HCT116 (cell line): ENCODE data around the gene CERK. TPM values are rescaled to one million over a fixed set of nuclear protein-coding genes. Genes with fewer than 3 reads are reported as not detected.

Experiments used
- ATAC-seq: fragments of 200-7000 bp; cut with Tn5 transposase; 2 replicates; pipeline ENCODE4 v1.9.1; 2020; ENCODE audit warnings: mild to moderate bottlenecking, moderate library complexity
- BruUV-seq: library from RNA; stranded (reverse); fragments of 400-500 nt; replicated peaks from 2 replicates; lab custom pipeline; 2021; lab: Mats Ljungman, UMichigan
- CTCF ChIA-PET: fragments of 300-600 bp; sonication (Branson Sonifier 250); formaldehyde crosslinking; loops from one replicate; lab custom pipeline; 2021; ENCODE audit warnings: antibody characterized with exemption; lab: Charles Lee
- POLR2A ChIA-PET: fragments of 300-600, 350-600 bp; sonication (Branson Sonifier 250); formaldehyde crosslinking; loops from one replicate; lab custom pipeline; 2021; ENCODE audit warnings: antibody characterized with exemption; lab: Charles Lee
- RAD21 ChIA-PET, 2 experiments: fragments of 300-600 bp; sonication (Branson Sonifier 250); formaldehyde crosslinking; loops; one replicate each; lab custom pipeline; 2023; ENCODE audit warnings: low total read pairs in 2 of 2; ENCODE audit not compliant: uncharacterized antibody in 2 of 2, unreplicated experiment in 2 of 2, low non-redundant PET in 1 of 2; lab: Charles Lee
- DNase-seq: peaks from one replicate; pipeline ENCODE4 v3.0.0-alpha.2; 2010; ENCODE audit warnings: low read depth, low spot score
- H2AFZ ChIP-seq: fragments of 200-600 bp; shearing (Covaris generic), sonication (generic); 2 replicates; pipeline ENCODE4 v1.6.1; 2017; ENCODE audit warnings: low read depth, mixed run types, mixed read lengths, antibody characterized with exemption, low read length; ENCODE audit not compliant: poor library complexity, severe bottlenecking
- H3K27ac ChIP-seq: 2 replicates; pipeline ENCODE4 v1.5.1; 2012; ENCODE audit warnings: low read depth, low read length
- H3K27me3 ChIP-seq: fragments of 200-600 bp; sonication (generic); 2 replicates; pipeline ENCODE4 v1.6.1; 2016; ENCODE audit warnings: mixed run types, low read length, mixed read lengths; ENCODE audit not compliant: insufficient read depth
- H3K36me3 ChIP-seq, 2 experiments: fragments of 200-500 bp in 1 of 2; fragments of 200-600 bp in 1 of 2; sonication (Bioruptor generic) in 1 of 2; sonication (generic) in 1 of 2; 2 replicates each; pipeline versions ENCODE4 v1.5.1 to v1.6.1; 2014 to 2016; ENCODE audit warnings: low read length in 2 of 2, inconsistent platforms in 1 of 2, mixed read lengths in 1 of 2, mixed run types in 1 of 2; ENCODE audit not compliant: insufficient read depth in 2 of 2, control insufficient read depth in 1 of 2
- H3K4me1 ChIP-seq, 2 experiments: fragments of 200-600 bp in 1 of 2; sonication (generic) in 1 of 2; 2 replicates each; pipeline versions ENCODE4 v1.5.1 to v1.6.1; 2012 to 2017; ENCODE audit warnings: low read length in 2 of 2, inconsistent platforms in 1 of 2, mild to moderate bottlenecking in 1 of 2, mixed read lengths in 1 of 2, mixed run types in 1 of 2, moderate library complexity in 1 of 2; ENCODE audit not compliant: insufficient read depth in 2 of 2, control insufficient read depth in 1 of 2
- H3K4me2 ChIP-seq: fragments of 200-600 bp; sonication (generic); 2 replicates; pipeline ENCODE4 v1.6.1; 2017; ENCODE audit warnings: mixed run types, low read length, mixed read lengths
- H3K4me3 ChIP-seq, 2 experiments: fragments of 200-600 bp in 1 of 2; sonication (generic) in 1 of 2; replicated peaks in 1 of 2; 2 replicates each; pipeline ENCODE4 v1.5.1; 2011 to 2016; ENCODE audit warnings: low read length in 2 of 2, control low read depth in 1 of 2, low read depth in 1 of 2, mild to moderate bottlenecking in 1 of 2, mixed read lengths in 1 of 2, mixed run types in 1 of 2
- H3K79me2 ChIP-seq: fragments of 200-600 bp; sonication (generic); 2 replicates; pipeline ENCODE4 v1.6.1; 2017; ENCODE audit warnings: mild to moderate bottlenecking, mixed run types, low read length, moderate library complexity, mixed read lengths; ENCODE audit not compliant: insufficient read depth
- H3K9ac ChIP-seq: fragments of 200-600 bp; sonication (generic); 2 replicates; pipeline ENCODE4 v1.6.1; 2016; ENCODE audit warnings: low read length, mixed read lengths
- H3K9me2 ChIP-seq: fragments of 200-600 bp; sonication (generic), shearing (Covaris generic); 2 replicates; pipeline ENCODE4 v1.6.1; 2017; ENCODE audit warnings: mixed run types, mild to moderate bottlenecking, moderate library complexity; ENCODE audit not compliant: insufficient read depth
- H3K9me3 ChIP-seq, 2 experiments: fragments of 200-500 bp in 1 of 2; fragments of 200-600 bp in 1 of 2; sonication (Bioruptor generic) in 1 of 2; sonication (generic) in 1 of 2; 2 replicates each; pipeline ENCODE4 v1.6.1; 2014 to 2017; ENCODE audit warnings: low read length in 2 of 2, mixed read lengths in 2 of 2, inconsistent platforms in 1 of 2, low read depth in 1 of 2, mild to moderate bottlenecking in 1 of 2, mixed run types in 1 of 2, moderate library complexity in 1 of 2; ENCODE audit not compliant: control insufficient read depth in 1 of 2, insufficient read depth in 1 of 2
- H4K20me1 ChIP-seq: fragments of 200-600 bp; sonication (generic), shearing (Covaris generic); 2 replicates; pipeline ENCODE4 v1.6.1; 2017; ENCODE audit warnings: mixed run types, mild to moderate bottlenecking, moderate library complexity; ENCODE audit not compliant: insufficient read depth
- CBX3 ChIP-seq: IDR thresholded peaks from 2 replicates; pipeline ENCODE4 v1.6.1; 2012; ENCODE audit warnings: low read depth
- EZH2 ChIP-seq: fragments of 200-600 bp; sonication (generic); IDR thresholded peaks from 2 replicates; pipeline ENCODE4 v1.6.1; 2017; ENCODE audit warnings: antibody characterized with exemption, mixed run types
- JUND ChIP-seq: IDR thresholded peaks from 2 replicates; pipeline ENCODE4 v1.6.1; 2012
- MAX ChIP-seq: IDR thresholded peaks from 2 replicates; pipeline ENCODE4 v1.6.1; 2012
- RAD21 ChIP-seq: IDR thresholded peaks from 2 replicates; pipeline ENCODE4 v1.6.1; 2012; ENCODE audit warnings: low read depth, mild to moderate bottlenecking
- SRF ChIP-seq: IDR thresholded peaks from 2 replicates; pipeline ENCODE4 v1.6.1; 2012; ENCODE audit warnings: low read depth
- YY1 ChIP-seq: IDR thresholded peaks from 2 replicates; pipeline ENCODE4 v1.6.1; 2011; ENCODE audit warnings: low read length, low read depth, moderate library complexity, mild to moderate bottlenecking; ENCODE audit not compliant: insufficient replicate concordance; ENCODE audit errors: extremely low read depth
- intact Hi-C: fragments of 100-400 bp; cut with micrococcal nuclease; formaldehyde crosslinking; loops from 2 replicates; pipeline ENCODE4 v1.10.0; 2022
- total RNA-seq: library from RNA; stranded (reverse); gene quantifications from one replicate; pipeline ENCODE4 v1.2.1, GENCODE V29; 2021; ENCODE audit not compliant: unreplicated experiment

CERK gene
- total RNA-seq, 1 experiment from 2014 or later, result 35.0 TPM

GRCh38 chr22:46779023-46779422, 41.0 kb upstream of the CERK start:
- BruUV-seq, result no TSS peak
- H3K4me1 ChIP-seq, result peaks cover 26 to 34% of the 10 kb centered on the region in 2 experiments
- no peak overlapping the region for H3K27ac ChIP-seq
- H3K36me3 ChIP-seq, result no peaks in the 10 kb centered on the region
- H3K9me3 ChIP-seq, result no peaks in the 10 kb centered on the region
- no peak overlapping the region for H2AFZ ChIP-seq
- H3K9me2 ChIP-seq, result no peaks in the 10 kb centered on the region
- DNase-seq, result no peak
- intact Hi-C loops, result no loop called here
- TF ChIP-seq CBX3 (no peak), MAX (no peak)
- TF ChIP-seq, all 23 proteins: peak for 0
- H3K79me2 ChIP-seq, result peaks cover 76% of the 10 kb centered on the region
- CTCF ChIA-PET, result no interaction called here
- H3K9ac ChIP-seq, result no peak overlapping the region
- no peaks in the 10 kb centered on the region for H3K27me3 ChIP-seq
- H3K4me3 ChIP-seq, result no peak overlapping the region
- no peaks in the 10 kb centered on the region for H4K20me1 ChIP-seq
- RAD21 ChIA-PET, result no interaction called here
- H3K4me2 ChIP-seq, result no peak overlapping the region
- ATAC-seq, result no peak
- POLR2A ChIA-PET, result no interaction called here

- H3K9me3 ChIP-seq, result no peaks in the 10 kb centered on the region
- no peak overlapping the region for H2AFZ ChIP-seq
- ChIA-PET CTCF (interaction anchor here (1.2 kb wide), 1 partner anchor 19 kb away, joined by 3 read pairs; no protein-coding TSS in a partner anchor), POLR2A (no interaction called here), RAD21 (no interaction called here)
- no peaks in the 10 kb centered on the region; the same call in 1 of the 2 replicates for H4K20me1 ChIP-seq
- no TSS peak for BruUV-seq
- peaks cover 67% of the 10 kb centered on the region for H3K79me2 ChIP-seq
- H3K36me3 ChIP-seq, result no peaks in the 10 kb centered on the region
- no peaks in the 10 kb centered on the region for H3K27me3 ChIP-seq
- no peak overlapping the region for H3K4me2 ChIP-seq
- DNase-seq (no peak), ATAC-seq (no peak)
- H3K27ac ChIP-seq, result no peak overlapping the region
- H3K9ac ChIP-seq, result no peak overlapping the region
- intact Hi-C loops, result no loop called here
- peaks cover 38 to 48% of the 10 kb centered on the region in 2 experiments for H3K4me1 ChIP-seq
- no peak overlapping the region for H3K4me3 ChIP-seq
- H3K9me2 ChIP-seq, result no peaks in the 10 kb centered on the region
- no peak for TF ChIP-seq SRF
- no peak for TF ChIP-seq RAD21
- no peak for TF ChIP-seq MAX
- no peak for TF ChIP-seq JUND
- TF ChIP-seq EZH2, result no peak
- no peak for TF ChIP-seq CBX3
- no peak for TF ChIP-seq YY1
Measured at GRCh38 chr22:46777609-46777970, 39.5 kb upstream of the CERK start.
